ENCODE measurements around the gene NFIX. TPM values are rescaled to one million over a fixed set of nuclear protein-coding genes. Genes with fewer than 3 reads are reported as not detected.

NFIX gene
- total and polyA plus RNA-seq, 9 of the 15 experiments (the other 6 are each of a cell fraction or from before 2014, with no cell fraction given): 0.28 to 26.8 (median 5.4) TPM

- TF ChIP-seq, protein P1, sequence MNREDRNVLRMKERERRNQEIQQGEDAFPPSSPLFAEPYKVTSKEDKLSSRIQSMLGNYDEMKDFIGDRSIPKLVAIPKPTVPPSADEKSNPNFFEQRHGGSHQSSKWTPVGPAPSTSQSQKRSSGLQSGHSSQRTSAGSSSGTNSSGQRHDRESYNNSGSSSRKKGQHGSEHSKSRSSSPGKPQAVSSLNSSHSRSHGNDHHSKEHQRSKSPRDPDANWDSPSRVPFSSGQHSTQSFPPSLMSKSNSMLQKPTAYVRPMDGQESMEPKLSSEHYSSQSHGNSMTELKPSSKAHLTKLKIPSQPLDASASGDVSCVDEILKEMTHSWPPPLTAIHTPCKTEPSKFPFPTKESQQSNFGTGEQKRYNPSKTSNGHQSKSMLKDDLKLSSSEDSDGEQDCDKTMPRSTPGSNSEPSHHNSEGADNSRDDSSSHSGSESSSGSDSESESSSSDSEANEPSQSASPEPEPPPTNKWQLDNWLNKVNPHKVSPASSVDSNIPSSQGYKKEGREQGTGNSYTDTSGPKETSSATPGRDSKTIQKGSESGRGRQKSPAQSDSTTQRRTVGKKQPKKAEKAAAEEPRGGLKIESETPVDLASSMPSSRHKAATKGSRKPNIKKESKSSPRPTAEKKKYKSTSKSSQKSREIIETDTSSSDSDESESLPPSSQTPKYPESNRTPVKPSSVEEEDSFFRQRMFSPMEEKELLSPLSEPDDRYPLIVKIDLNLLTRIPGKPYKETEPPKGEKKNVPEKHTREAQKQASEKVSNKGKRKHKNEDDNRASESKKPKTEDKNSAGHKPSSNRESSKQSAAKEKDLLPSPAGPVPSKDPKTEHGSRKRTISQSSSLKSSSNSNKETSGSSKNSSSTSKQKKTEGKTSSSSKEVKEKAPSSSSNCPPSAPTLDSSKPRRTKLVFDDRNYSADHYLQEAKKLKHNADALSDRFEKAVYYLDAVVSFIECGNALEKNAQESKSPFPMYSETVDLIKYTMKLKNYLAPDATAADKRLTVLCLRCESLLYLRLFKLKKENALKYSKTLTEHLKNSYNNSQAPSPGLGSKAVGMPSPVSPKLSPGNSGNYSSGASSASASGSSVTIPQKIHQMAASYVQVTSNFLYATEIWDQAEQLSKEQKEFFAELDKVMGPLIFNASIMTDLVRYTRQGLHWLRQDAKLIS (CRISPR knock-in tag; IDR thresholded peaks at IDR 0.05): no peak
- TF ChIP-seq POU5F1 (IDR thresholded peaks at IDR 0.05; ENCODE audit: borderline replicate concordance, low read depth, low read length, partially characterized antibody): no peak
- TF ChIP-seq, protein P2, sequence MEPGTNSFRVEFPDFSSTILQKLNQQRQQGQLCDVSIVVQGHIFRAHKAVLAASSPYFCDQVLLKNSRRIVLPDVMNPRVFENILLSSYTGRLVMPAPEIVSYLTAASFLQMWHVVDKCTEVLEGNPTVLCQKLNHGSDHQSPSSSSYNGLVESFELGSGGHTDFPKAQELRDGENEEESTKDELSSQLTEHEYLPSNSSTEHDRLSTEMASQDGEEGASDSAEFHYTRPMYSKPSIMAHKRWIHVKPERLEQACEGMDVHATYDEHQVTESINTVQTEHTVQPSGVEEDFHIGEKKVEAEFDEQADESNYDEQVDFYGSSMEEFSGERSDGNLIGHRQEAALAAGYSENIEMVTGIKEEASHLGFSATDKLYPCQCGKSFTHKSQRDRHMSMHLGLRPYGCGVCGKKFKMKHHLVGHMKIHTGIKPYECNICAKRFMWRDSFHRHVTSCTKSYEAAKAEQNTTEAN (CRISPR knock-in tag; IDR thresholded peaks at IDR 0.05): no peak
- no peak for TF ChIP-seq NBN (IDR thresholded peaks at IDR 0.05; ENCODE audit: low read depth)
- TF ChIP-seq ATF1 (CRISPR knock-in tag; IDR thresholded peaks at IDR 0.05): no peak
- TF ChIP-seq ATF1 (tag; IDR thresholded peaks at IDR 0.05): peak; percentile 49; the same call in 1 of the 2 replicates
- no peak for TF ChIP-seq RUNX1 (IDR thresholded peaks at IDR 0.05; ENCODE audit: low read depth)
- TF ChIP-seq RERE (CRISPR knock-in tag; IDR thresholded peaks at IDR 0.05; ENCODE audit: borderline replicate concordance): no peak
- TF ChIP-seq KLF1 (tag; IDR thresholded peaks at IDR 0.05): no peak; the same call in 1 of the 2 replicates
- no peak for TF ChIP-seq SP2 (IDR thresholded peaks at IDR 0.05; ENCODE audit: extremely low read depth, low read depth, low read length, poor library complexity, severe bottlenecking)
- TF ChIP-seq MCM2 (IDR thresholded peaks at IDR 0.05; ENCODE audit: low read depth): no peak
- TF ChIP-seq SAP30 (IDR thresholded peaks at IDR 0.05; ENCODE audit: borderline replicate concordance, insufficient read depth, low read depth, low read length, poor library complexity, severe bottlenecking): peak; percentile 95
- no peak for TF ChIP-seq ETV6 (IDR thresholded peaks at IDR 0.05; ENCODE audit: borderline replicate concordance in 1 of 2, low read depth in 2 of 2, low read length in 1 of 2)
- TF ChIP-seq ETV6 (CRISPR knock-in tag; IDR thresholded peaks at IDR 0.05; ENCODE audit: borderline replicate concordance): no peak
- TF ChIP-seq NRF1 (conservative IDR thresholded peaks at IDR 0.05 in 1 of 2, IDR thresholded peaks at IDR 0.05 in 1 of 2): peak in 1 of 2 experiments; percentile 54; a peak in 3 of 4 replicates
- no peak for TF ChIP-seq NUFIP1 (IDR thresholded peaks at IDR 0.05; ENCODE audit: partially characterized antibody)
Observed at GRCh38 chr19:12956446-12957388, 38.6 kb upstream of the NFIX start, which contains the start of gene GADD45GIP1 (continued).
